SK-N-SH (cell line): ENCODE measurements around the gene SNRNP35.

Experiments
- CHD2 ChIP-seq: fragments of 150-350 bp; IDR thresholded peaks from 2 replicates; pipeline ENCODE4 v1.6.1; 2018; ENCODE audit warnings: low read length; ENCODE audit not compliant: partially characterized antibody
- CTCF ChIP-seq: fragments of 200-600 bp; sonication (generic); IDR thresholded peaks from 2 replicates; pipeline ENCODE4 v1.6.1; 2017; ENCODE audit warnings: antibody characterized with exemption, mild to moderate bottlenecking, moderate library complexity
- GABPA ChIP-seq: IDR thresholded peaks from 2 replicates; pipeline ENCODE4 v1.4.0; 2012; ENCODE audit warnings: low read depth, mild to moderate bottlenecking
- PBX3 ChIP-seq: IDR thresholded peaks from 2 replicates; pipeline ENCODE4; 2012
- RAD21 ChIP-seq: IDR thresholded peaks from 2 replicates; pipeline ENCODE4 v1.6.1; 2012; ENCODE audit warnings: mild to moderate bottlenecking, low read length
- RCOR1 ChIP-seq: fragments of 150-350 bp; IDR thresholded peaks from 2 replicates; pipeline ENCODE4 v1.6.1; 2017; ENCODE audit warnings: antibody characterized with exemption, low read length
- RFX5 ChIP-seq: IDR thresholded peaks from 2 replicates; pipeline ENCODE4 v1.6.1; 2012; ENCODE audit warnings: mild to moderate bottlenecking, improper control_type of control experiment, low read length
- SIN3A ChIP-seq: IDR thresholded peaks from 2 replicates; pipeline ENCODE4 v1.6.1; 2012; ENCODE audit warnings: low read depth, mild to moderate bottlenecking, low read length, moderate library complexity, borderline replicate concordance
- SMC3 ChIP-seq: IDR thresholded peaks from 2 replicates; pipeline ENCODE4 v1.6.1; 2012; ENCODE audit warnings: low read depth, low read length, improper control_type of control experiment
- TAF1 ChIP-seq: IDR thresholded peaks from 2 replicates; pipeline ENCODE4 v1.6.1; 2012; ENCODE audit warnings: low read depth, mild to moderate bottlenecking, low read length, moderate library complexity, borderline replicate concordance
- TEAD4 ChIP-seq: IDR thresholded peaks from 2 replicates; pipeline ENCODE4 v1.4.0; 2012; ENCODE audit warnings: mild to moderate bottlenecking, borderline replicate concordance; ENCODE audit not compliant: insufficient read depth
- USF2 ChIP-seq: fragments of 150-350 bp; IDR thresholded peaks from 2 replicates; pipeline ENCODE4 v1.6.1; 2017; ENCODE audit warnings: antibody characterized with exemption, low read length, low read depth, borderline replicate concordance
- ZBTB33 ChIP-seq: IDR thresholded peaks from 2 replicates; pipeline ENCODE4 v1.4.0; 2012; ENCODE audit warnings: low read depth, borderline replicate concordance

- TF ChIP-seq CTCF (no peak), TAF1 (no peak), PBX3 (no peak), RAD21 (no peak), RFX5 (no peak), SMC3 (no peak), TEAD4 (no peak), RCOR1 (no peak), ZBTB33 (no peak), SIN3A (no peak), CHD2 (no peak), USF2 (no peak), GABPA (no peak)
Observed at GRCh38 chr12:123453165-123453564, 4.8 kb upstream of the SNRNP35 start.
